ENCODE results near the gene NIPAL3.
A peak's percentile ranks its signal among the peaks of the same experiment; 100 is the strongest.

The NIPAL3 gene

GRCh38 chr1:24392604-24392946, 23.0 kb upstream of the NIPAL3 start:
- Histone ChIP-seq H3K4me3 (ENCODE audit: low read length) (peak overlapping the region; percentile 56), H3K4me1 (ENCODE audit: low read length) (peaks cover 58% of the 10 kb centered on the region), H3K27me3 (replicated peaks; ENCODE audit: insufficient read depth, low read length) (no peaks in the 10 kb centered on the region), H3K36me3 (replicated peaks; ENCODE audit: insufficient read depth, low read length) (no peaks in the 10 kb centered on the region), H3K9me2 (replicated peaks; ENCODE audit: insufficient read depth, low read length) (no peaks in the 10 kb centered on the region), H3K27ac (ENCODE audit: low read length) (peak overlapping the region; percentile 83), H3K4me2 (ENCODE audit: low read depth, low read length) (peak overlapping the region; percentile 95), H3K9me3 (replicated peaks; ENCODE audit: insufficient read depth, low read length) (no peaks in the 10 kb centered on the region), H3F3A (ENCODE audit: insufficient read depth, low read length) (peaks cover 54% of the 10 kb centered on the region), H3K79me2 (ENCODE audit: low read length) (no peaks in the 10 kb centered on the region), H4K20me1 (ENCODE audit: insufficient read depth, low read length) (no peaks in the 10 kb centered on the region), H2AFZ (ENCODE audit: low read length) (peak overlapping the region; percentile 86), H3K9ac (ENCODE audit: low read length) (peak overlapping the region; percentile 60)
- TF ChIP-seq EZH2phosphoT487 (IDR thresholded peaks at IDR 0.05; ENCODE audit: low read length) = no peak
- 0 out of 2 replicates have a peak, but pooled peaks have one; percentile 3 for TF ChIP-seq CTCF (IDR thresholded peaks at IDR 0.05; ENCODE audit: low read length)
- no peak for DNase-seq

GRCh38 chr1:24392982-24393650, 22.5 kb upstream of the NIPAL3 start:
- H4K20me1 ChIP-seq (ENCODE audit: insufficient read depth, low read length) = no peaks in the 10 kb centered on the region
- H3K79me2 ChIP-seq (ENCODE audit: low read length) = no peaks in the 10 kb centered on the region
- peak overlapping the region; percentile 95 for H3K4me2 ChIP-seq (ENCODE audit: low read depth, low read length)
- no peaks in the 10 kb centered on the region for H3K36me3 ChIP-seq (replicated peaks; ENCODE audit: insufficient read depth, low read length)
- TF ChIP-seq EZH2phosphoT487 (IDR thresholded peaks at IDR 0.05; ENCODE audit: low read length) (no peak), EZH2 (optimal IDR thresholded peaks at IDR 0.05; ENCODE audit: low read depth, low read length) (no peak), CTCF (IDR thresholded peaks at IDR 0.05; ENCODE audit: low read length) (no peak)
- no peaks in the 10 kb centered on the region for H3K9me2 ChIP-seq (replicated peaks; ENCODE audit: insufficient read depth, low read length)
- peak overlapping the region; percentile 60 for H3K9ac ChIP-seq (ENCODE audit: low read length)
- peaks cover 54% of the 10 kb centered on the region for H3F3A ChIP-seq (ENCODE audit: insufficient read depth, low read length)
- peak; percentile 67 for DNase-seq
- no peaks in the 10 kb centered on the region for H3K27me3 ChIP-seq (replicated peaks; ENCODE audit: insufficient read depth, low read length)
- peak overlapping the region; percentile 83 for H3K27ac ChIP-seq (ENCODE audit: low read length)
- H3K4me1 ChIP-seq (ENCODE audit: low read length) = peaks cover 52% of the 10 kb centered on the region
- no peaks in the 10 kb centered on the region for H3K9me3 ChIP-seq (replicated peaks; ENCODE audit: insufficient read depth, low read length)
- H2AFZ ChIP-seq (ENCODE audit: low read length) = peak overlapping the region; percentile 86
- peak overlapping the region; percentile 56 for H3K4me3 ChIP-seq (ENCODE audit: low read length)

GRCh38 chr1:24393892-24394291, 21.7 kb upstream of the NIPAL3 start:
- Histone ChIP-seq H3K9ac (ENCODE audit: low read length) (no peak overlapping the region), H3F3A (ENCODE audit: insufficient read depth, low read length) (peaks cover 49% of the 10 kb centered on the region), H3K9me2 (replicated peaks; ENCODE audit: insufficient read depth, low read length) (no peaks in the 10 kb centered on the region), H3K9me3 (replicated peaks; ENCODE audit: insufficient read depth, low read length) (no peaks in the 10 kb centered on the region), H3K4me2 (ENCODE audit: low read depth, low read length) (peak overlapping the region; percentile 95; the same call in 1 of the 2 replicates), H4K20me1 (ENCODE audit: insufficient read depth, low read length) (no peaks in the 10 kb centered on the region), H3K4me3 (ENCODE audit: low read length) (no peak overlapping the region), H3K79me2 (ENCODE audit: low read length) (no peaks in the 10 kb centered on the region), H3K36me3 (replicated peaks; ENCODE audit: insufficient read depth, low read length) (no peaks in the 10 kb centered on the region), H2AFZ (ENCODE audit: low read length) (0 out of 2 replicates have a peak overlapping the region, but pooled peaks have one; percentile 86), H3K27ac (ENCODE audit: low read length) (no peak overlapping the region; the same call in 1 of the 2 replicates), H3K4me1 (ENCODE audit: low read length) (peaks cover 45% of the 10 kb centered on the region), H3K27me3 (replicated peaks; ENCODE audit: insufficient read depth, low read length) (no peaks in the 10 kb centered on the region)
- DNase-seq = no peak
- TF ChIP-seq EZH2phosphoT487 (IDR thresholded peaks at IDR 0.05; ENCODE audit: low read length) (no peak), EZH2 (optimal IDR thresholded peaks at IDR 0.05; ENCODE audit: low read depth, low read length) (no peak)

GRCh38 chr1:24400065-24400464, 15.5 kb upstream of the NIPAL3 start:
- no peak overlapping the region for H3K4me2 ChIP-seq (ENCODE audit: low read depth, low read length)
- H3K79me2 ChIP-seq (ENCODE audit: low read length) = no peaks in the 10 kb centered on the region
- no peaks in the 10 kb centered on the region for H3K4me1 ChIP-seq (ENCODE audit: low read length)
- H3K9me3 ChIP-seq (replicated peaks; ENCODE audit: insufficient read depth, low read length) = no peaks in the 10 kb centered on the region
- H3K9ac ChIP-seq (ENCODE audit: low read length) = no peak overlapping the region
- H4K20me1 ChIP-seq (ENCODE audit: insufficient read depth, low read length) = no peaks in the 10 kb centered on the region
- no peaks in the 10 kb centered on the region for H3K9me2 ChIP-seq (replicated peaks; ENCODE audit: insufficient read depth, low read length)
- DNase-seq = no peak
- H3K27ac ChIP-seq (ENCODE audit: low read length) = no peak overlapping the region
- no peak overlapping the region for H3K4me3 ChIP-seq (ENCODE audit: low read length)
- no peaks in the 10 kb centered on the region for H3F3A ChIP-seq (ENCODE audit: insufficient read depth, low read length)
- H2AFZ ChIP-seq (ENCODE audit: low read length) = no peak overlapping the region
- no peaks in the 10 kb centered on the region for H3K27me3 ChIP-seq (replicated peaks; ENCODE audit: insufficient read depth, low read length)
- TF ChIP-seq CTCF (IDR thresholded peaks at IDR 0.05; ENCODE audit: low read length) = no peak
- no peaks in the 10 kb centered on the region for H3K36me3 ChIP-seq (replicated peaks; ENCODE audit: insufficient read depth, low read length)
